ENCODE measurements around the gene KRT86.

DNA sequence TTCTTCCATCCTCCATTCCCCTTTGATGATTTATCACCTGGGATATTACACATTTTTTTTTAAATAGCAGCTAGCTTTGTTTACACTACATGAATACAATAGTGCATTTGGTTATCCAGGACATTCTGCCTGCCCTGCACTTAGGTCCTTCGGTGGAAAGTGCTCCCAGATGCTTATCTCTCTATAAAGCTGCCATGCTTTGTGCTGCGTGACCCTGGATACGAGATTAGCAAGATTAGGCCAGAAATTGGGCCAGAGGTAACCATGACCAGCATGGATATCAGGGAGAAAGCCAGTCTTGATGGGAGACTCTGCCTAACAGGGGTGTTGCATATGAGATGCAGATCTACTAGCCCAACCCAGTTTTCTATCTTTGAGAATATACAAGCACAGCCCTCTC, 58.9 kb downstream of the KRT86 start:
- TF ChIP-seq, protein P1, sequence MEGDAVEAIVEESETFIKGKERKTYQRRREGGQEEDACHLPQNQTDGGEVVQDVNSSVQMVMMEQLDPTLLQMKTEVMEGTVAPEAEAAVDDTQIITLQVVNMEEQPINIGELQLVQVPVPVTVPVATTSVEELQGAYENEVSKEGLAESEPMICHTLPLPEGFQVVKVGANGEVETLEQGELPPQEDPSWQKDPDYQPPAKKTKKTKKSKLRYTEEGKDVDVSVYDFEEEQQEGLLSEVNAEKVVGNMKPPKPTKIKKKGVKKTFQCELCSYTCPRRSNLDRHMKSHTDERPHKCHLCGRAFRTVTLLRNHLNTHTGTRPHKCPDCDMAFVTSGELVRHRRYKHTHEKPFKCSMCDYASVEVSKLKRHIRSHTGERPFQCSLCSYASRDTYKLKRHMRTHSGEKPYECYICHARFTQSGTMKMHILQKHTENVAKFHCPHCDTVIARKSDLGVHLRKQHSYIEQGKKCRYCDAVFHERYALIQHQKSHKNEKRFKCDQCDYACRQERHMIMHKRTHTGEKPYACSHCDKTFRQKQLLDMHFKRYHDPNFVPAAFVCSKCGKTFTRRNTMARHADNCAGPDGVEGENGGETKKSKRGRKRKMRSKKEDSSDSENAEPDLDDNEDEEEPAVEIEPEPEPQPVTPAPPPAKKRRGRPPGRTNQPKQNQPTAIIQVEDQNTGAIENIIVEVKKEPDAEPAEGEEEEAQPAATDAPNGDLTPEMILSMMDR (IDR thresholded peaks at IDR 0.05), result no peak
- no peak for TF ChIP-seq POLR2A (IDR thresholded peaks at IDR 0.05)
